ENCODE results near the gene SPIN2A.
"Not testable (repeated sequence)": the region's sequence is repeated elsewhere in the genome, so short reads cannot be mapped to it uniquely, and the experiment has no call there.

Gene SPIN2A

DNA sequence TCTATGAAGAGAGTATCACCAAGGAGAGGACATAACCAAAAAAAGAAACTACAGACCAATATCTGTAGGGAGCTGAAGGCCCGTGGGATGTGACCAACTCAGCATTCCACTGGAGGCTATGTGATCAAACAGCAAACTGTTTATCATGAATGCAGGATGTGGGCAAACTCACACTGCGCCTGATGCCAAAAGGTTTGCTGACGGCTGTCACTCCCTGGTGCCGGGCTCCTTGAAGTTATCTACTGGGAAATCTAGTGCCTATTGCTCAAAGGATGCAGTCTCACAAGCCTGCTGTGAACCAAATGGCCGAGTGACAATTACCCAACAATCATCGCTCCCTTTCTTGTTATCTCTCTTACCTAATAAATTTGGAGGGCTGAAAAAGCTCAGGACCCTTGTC is 34.3 kb downstream of the SPIN2A start:
- not testable (repeated sequence) for DNase-seq (ENCODE audit: low spot score)
